Activated CD8-positive, alpha-beta memory T cell treated with anti-CD3 and anti-CD28 coated beads, Interleukin-2, amount 50 U/mL, for 24 hours (primary cell): ENCODE measurements around the gene CASZ1.

ENCODE experiments used
- DNase-seq: peaks from one replicate; pipeline ENCODE4 v3.0.0-alpha.2; 2020; ENCODE audit errors: extremely low read depth

The CASZ1 gene

GRCh38 chr1:10653370-10654125 lies 142.9 kb downstream of the CASZ1 start:
- DNase-seq, result no peak

GRCh38 chr1:10652626-10653025 lies 143.8 kb downstream of the CASZ1 start:
- DNase-seq, result no peak

- no peak for DNase-seq
These were observed 144.7 kb downstream of the CASZ1 start for GRCh38 chr1:10651793-10652192.

GRCh38 chr1:10651389-10651766 lies 145.1 kb downstream of the CASZ1 start:
- DNase-seq, result no peak

GRCh38 chr1:10650556-10651388 lies 145.7 kb downstream of the CASZ1 start:
- DNase-seq, result no peak

- no peak for DNase-seq
These were observed 146.8 kb downstream of the CASZ1 start for GRCh38 chr1:10649517-10650201.

GRCh38 chr1:10648689-10649516 lies 147.5 kb downstream of the CASZ1 start:
- no peak for DNase-seq

DNA sequence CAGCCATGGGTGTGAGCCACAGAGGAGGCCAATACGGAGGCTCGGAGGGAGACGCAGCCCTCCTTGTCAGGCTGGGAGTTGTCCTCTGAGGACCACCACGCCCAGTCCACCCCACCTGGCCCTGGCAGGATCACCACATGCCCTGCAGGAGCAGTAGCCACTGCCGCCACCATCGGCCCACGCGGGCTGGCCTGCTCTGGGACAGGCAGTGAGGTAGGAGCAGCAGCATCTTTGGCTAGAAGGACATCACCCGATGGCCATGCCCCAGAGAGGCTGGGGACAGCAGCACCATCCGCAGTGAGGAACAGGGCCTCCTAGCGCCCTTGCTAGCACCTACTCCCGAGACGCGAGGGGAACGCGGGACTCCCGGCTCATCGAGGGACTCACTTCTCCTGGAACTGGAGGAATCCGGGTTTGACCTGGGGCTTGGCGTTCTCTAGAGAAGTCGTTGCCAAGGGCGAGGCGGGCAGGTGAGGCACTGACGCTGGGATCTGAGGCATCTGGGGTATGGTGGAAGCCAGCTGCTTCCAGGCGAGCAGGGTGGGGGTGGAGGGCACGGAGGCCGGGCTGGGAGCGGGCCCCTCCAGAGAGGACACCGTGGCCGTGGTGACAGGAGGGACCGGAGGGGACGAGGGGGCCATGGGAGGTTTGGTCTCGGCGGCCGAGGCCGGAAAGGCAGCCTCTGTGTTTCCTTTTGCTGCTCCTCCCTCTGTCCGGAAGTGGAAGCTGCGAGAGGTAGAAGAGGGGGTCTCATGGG lies 148.9 kb downstream of the CASZ1 start:
- DNase-seq, result no peak

- DNase-seq, result no peak
These were observed 150.0 kb downstream of the CASZ1 start for GRCh38 chr1:10646347-10646861.

- no peak for DNase-seq
These were observed 151.9 kb downstream of the CASZ1 start for GRCh38 chr1:10644307-10645128.

GRCh38 chr1:10643607-10644306 lies 152.7 kb downstream of the CASZ1 start:
- no peak for DNase-seq

DNA sequence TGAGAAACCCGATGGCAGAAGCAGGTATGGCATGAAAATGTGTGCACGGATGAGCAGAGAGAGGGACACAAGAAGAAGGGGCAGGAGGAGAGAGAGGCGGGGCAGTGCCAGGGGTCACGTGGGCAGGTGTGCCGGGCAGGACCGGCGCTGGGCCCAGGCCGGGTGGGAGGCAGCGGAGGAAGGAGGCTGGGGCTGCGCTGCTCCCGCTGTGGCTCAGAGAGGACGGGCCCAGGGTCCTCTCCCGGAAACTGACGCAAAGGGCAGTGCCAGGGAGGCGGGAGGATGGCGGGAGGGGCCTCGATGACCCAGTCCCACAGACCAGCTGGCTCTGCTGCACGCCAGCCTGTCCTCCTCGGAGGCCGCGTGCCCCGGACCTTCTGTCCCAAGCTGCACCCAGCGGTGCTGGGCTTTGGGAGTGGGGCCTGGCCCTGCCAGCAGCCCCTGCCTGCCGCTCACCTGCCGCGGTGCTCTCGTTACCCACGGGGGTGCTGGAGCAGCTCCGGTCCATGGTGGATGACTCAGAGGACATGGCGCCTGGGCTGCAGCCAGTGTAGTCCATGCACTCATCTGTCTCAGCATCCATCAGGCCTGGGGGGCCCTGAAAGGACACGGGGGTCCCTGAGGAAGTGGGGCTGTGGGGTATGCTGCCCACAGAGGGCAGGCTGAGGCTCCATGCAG lies 153.9 kb downstream of the CASZ1 start:
- no peak for DNase-seq

DNA sequence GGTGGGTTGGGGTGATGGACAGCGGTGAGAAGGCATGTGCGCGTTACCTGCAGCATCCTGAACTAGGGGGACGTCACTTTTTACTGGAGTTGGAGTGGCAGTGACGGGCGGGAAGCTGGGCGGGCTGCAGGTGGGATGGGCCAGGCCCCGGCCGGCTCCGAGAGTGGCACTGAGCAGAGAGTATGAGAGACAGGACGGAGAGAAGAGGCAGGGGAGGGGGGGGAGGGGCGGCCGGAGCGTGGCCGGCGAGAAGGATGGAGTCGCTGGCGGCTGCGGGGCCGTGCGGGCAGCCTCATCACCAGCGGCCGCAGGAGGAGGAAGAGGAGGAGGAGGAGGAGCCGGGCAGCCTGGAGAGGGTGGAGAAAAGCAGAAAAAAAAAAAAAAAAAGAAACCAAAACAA lies 154.5 kb downstream of the CASZ1 start:
- no peak for DNase-seq

GRCh38 chr1:10640843-10641553 lies 155.4 kb downstream of the CASZ1 start:
- DNase-seq, result no peak

GRCh38 chr1:10639775-10640578 lies 156.5 kb downstream of the CASZ1 start:
- DNase-seq, result no peak

DNA sequence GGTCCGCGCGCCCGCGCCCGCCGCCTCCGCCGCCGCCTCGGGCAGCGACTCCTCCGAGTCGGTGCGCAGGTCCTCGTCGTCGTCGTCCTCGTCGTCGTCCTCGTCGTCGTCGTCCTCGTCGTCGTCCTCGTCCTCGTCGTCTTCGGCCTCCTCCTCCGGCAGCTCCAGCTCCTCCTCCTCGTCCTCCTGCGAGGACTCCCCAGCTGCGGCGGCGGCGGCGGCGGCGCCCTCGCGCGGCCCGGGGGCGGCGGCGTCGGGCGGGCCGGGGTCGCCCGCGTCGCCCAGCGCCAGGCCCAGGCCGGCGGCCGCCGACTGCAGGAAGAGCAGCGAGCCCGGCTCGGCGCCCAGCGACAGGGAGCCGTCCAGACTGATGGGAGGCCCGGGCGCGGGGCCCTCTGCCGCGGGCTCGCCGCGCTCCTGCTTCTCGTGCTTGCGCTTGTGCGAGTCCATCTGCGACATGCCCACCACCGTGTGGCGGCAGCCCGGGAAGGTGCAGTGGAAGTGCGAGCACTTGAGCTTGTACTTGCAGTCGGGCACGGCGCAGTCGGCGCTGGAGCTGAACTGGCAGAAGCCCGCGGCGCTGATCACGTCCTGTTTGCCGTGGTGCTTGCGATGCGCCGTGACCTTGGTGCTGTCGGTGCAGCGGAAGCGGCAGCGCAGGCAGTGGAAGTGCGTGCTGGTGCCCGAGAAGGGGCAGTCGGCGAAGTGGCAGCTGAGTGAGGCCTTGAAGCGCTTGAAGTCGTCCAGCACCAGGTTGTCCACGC lies 157.3 kb downstream of the CASZ1 start:
- no peak for DNase-seq
